ENCODE data around the gene LRPAP1.

Gene LRPAP1

DNA sequence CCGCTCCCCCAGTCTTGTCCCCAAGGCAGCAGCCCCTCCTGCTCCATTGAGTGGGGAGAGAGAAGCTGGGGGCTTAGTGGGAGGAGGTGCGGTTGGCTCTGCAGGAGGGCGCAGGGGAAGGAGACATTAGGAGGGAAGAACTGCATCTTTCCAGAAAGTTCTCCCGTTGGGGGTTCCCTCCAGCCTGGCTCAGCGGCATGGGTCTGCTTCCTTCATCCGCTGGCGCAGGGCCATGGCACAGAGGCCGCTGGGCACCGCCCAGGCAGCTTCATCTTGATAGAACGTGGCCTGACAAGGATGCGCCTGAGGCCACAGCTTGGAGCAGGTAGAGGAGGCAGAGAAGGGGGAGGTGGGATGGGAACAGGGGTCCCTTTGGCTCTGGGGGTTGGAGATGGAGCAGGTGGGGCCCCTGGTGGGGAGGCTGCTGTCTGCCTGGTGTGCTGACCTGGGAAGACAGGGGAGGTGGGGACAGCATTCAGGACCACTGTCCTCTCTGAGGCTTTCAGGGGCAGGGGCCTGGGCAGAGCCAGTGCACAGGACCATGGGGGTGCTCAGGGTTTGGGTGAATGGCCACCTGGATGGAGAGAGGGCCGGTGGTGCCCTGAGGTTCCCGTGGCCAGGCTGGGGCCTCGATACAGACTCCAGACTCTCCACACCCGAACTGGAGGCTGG, 57.0 kb downstream of the LRPAP1 start:
- Histone ChIP-seq H3K4me1 (ENCODE audit: insufficient read depth, low read length, poor library complexity, severe bottlenecking) (no peaks in the 10 kb centered on the region), H3K9ac (ENCODE audit: low read depth, low read length, poor library complexity, severe bottlenecking) (no peak overlapping the region), H3K4me2 (ENCODE audit: low read depth, low read length, poor library complexity, severe bottlenecking) (no peak overlapping the region), H3K9me2 (replicated peaks; ENCODE audit: low read depth, low read length) (no peaks in the 10 kb centered on the region), H3K4me3 (ENCODE audit: low read length, poor library complexity, severe bottlenecking) (no peak overlapping the region), H3K9me3 (ENCODE audit: insufficient read depth, low read depth, low read length) (no peaks in the 10 kb centered on the region), H3F3A (ENCODE audit: low read depth) (no peaks in the 10 kb centered on the region), H4K20me1 (ENCODE audit: insufficient read depth, low read length, poor library complexity, severe bottlenecking) (no peaks in the 10 kb centered on the region), H3K36me3 (ENCODE audit: insufficient read depth, low read length) (no peaks in the 10 kb centered on the region), H2AFZ (ENCODE audit: low read length) (no peak overlapping the region), H3K27me3 (ENCODE audit: insufficient read depth, low read length, poor library complexity, severe bottlenecking) (no peaks in the 10 kb centered on the region), H3K79me2 (ENCODE audit: insufficient read depth, low read length) (no peaks in the 10 kb centered on the region)
- TF ChIP-seq, protein P1, sequence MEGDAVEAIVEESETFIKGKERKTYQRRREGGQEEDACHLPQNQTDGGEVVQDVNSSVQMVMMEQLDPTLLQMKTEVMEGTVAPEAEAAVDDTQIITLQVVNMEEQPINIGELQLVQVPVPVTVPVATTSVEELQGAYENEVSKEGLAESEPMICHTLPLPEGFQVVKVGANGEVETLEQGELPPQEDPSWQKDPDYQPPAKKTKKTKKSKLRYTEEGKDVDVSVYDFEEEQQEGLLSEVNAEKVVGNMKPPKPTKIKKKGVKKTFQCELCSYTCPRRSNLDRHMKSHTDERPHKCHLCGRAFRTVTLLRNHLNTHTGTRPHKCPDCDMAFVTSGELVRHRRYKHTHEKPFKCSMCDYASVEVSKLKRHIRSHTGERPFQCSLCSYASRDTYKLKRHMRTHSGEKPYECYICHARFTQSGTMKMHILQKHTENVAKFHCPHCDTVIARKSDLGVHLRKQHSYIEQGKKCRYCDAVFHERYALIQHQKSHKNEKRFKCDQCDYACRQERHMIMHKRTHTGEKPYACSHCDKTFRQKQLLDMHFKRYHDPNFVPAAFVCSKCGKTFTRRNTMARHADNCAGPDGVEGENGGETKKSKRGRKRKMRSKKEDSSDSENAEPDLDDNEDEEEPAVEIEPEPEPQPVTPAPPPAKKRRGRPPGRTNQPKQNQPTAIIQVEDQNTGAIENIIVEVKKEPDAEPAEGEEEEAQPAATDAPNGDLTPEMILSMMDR (conservative IDR thresholded peaks at IDR 0.05; ENCODE audit: low read length), result no peak
- no peak for TF ChIP-seq EZH2phosphoT487 (IDR thresholded peaks at IDR 0.05; ENCODE audit: borderline replicate concordance)

DNA sequence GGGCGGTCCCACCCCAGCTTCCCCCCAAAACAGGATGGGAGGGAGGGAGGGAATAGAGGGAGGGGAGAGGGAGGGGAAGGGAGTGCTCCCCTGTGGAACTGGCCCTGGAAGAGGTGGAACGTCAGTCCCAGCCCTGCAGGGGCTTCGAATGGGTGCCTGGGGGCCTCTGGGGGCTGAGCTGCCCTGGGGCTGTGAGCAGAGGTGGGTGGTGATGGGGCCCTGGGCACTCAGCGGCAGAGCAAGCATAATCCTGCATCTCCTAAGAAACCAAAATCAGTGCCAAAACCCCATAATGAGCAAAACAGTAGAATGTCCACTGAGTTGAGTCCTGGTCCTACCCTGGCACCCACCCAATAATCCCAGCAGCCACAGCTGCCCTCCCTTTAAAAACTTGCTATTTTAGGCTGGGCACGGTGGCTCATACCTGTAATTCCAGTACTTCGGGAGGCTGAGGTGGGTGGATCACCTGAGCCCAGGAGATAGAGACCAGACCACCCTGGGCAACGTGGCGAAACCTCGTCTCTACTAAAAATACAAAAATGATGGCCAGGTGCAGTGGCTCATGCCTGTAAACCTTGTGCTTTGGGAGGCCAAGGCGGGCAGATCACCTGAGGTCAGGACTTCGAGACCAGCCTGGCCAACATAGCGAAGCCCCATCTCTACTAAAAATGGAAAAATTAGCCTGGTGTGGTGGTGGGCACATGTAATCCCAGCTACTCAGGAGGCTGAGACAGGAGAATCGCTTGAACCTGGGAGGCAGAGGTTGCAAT, 58.0 kb downstream of the LRPAP1 start:
- TF ChIP-seq, protein P1 (conservative IDR thresholded peaks at IDR 0.05; ENCODE audit: low read length), result no peak
- TF ChIP-seq EZH2phosphoT487 (IDR thresholded peaks at IDR 0.05; ENCODE audit: borderline replicate concordance), result no peak
- Histone ChIP-seq H3K4me2 (ENCODE audit: low read depth, low read length, poor library complexity, severe bottlenecking) (no peak overlapping the region), H2AFZ (ENCODE audit: low read length) (no peak overlapping the region), H3K9me2 (replicated peaks; ENCODE audit: low read depth, low read length) (no peaks in the 10 kb centered on the region), H3K4me3 (ENCODE audit: low read length, poor library complexity, severe bottlenecking) (no peak overlapping the region), H3K9ac (ENCODE audit: low read depth, low read length, poor library complexity, severe bottlenecking) (no peak overlapping the region), H3K27me3 (ENCODE audit: insufficient read depth, low read length, poor library complexity, severe bottlenecking) (no peaks in the 10 kb centered on the region), H3F3A (ENCODE audit: low read depth) (no peaks in the 10 kb centered on the region), H3K9me3 (ENCODE audit: insufficient read depth, low read depth, low read length) (no peaks in the 10 kb centered on the region), H3K4me1 (ENCODE audit: insufficient read depth, low read length, poor library complexity, severe bottlenecking) (no peaks in the 10 kb centered on the region), H3K36me3 (ENCODE audit: insufficient read depth, low read length) (no peaks in the 10 kb centered on the region), H3K79me2 (ENCODE audit: insufficient read depth, low read length) (no peaks in the 10 kb centered on the region), H4K20me1 (ENCODE audit: insufficient read depth, low read length, poor library complexity, severe bottlenecking) (no peaks in the 10 kb centered on the region)

DNA sequence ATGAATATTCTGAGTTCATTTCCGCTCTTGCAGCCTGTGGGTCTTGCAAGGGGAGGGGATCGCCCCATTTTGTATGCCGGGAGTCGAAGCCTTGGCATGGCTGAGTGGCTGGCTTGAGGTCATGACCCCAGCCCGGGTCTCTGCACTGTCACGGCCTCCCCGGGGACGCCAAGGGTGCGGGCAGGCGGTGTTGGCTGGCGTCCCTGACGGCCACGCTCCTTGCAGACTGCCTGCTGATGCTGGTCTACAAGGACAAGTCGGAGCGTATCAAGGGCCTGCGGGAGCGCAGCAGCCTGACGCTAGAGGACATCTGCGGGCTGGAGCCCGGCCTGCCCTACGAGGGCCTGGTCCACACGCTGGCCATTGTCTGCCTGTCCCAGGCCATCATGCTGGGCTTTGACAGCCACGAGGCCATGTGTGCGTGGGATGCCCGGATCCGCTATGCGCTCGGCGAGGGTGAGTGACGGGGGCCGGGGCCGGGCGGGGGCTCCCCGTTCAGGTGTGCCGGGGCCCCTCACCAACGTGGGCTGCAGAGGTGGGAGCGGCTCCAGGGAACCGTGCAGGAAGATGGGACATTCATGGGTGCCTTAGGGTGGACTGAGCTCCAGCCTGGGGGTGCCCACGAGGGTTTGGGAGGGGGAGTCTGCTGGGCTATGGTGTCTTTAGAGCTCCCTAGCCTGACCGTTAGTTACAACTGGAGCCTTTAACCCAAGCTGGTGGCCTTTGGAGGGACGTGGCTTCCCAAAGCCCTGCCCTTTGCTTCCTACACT, 58.9 kb downstream of the LRPAP1 start:
- no peaks in the 10 kb centered on the region for H3K27me3 ChIP-seq (ENCODE audit: insufficient read depth, low read length, poor library complexity, severe bottlenecking)

More for the DNA sequence above, 58.9 kb downstream of the LRPAP1 start:
- Histone ChIP-seq H3K4me1 (ENCODE audit: insufficient read depth, low read length, poor library complexity, severe bottlenecking) (no peaks in the 10 kb centered on the region), H3K9me3 (ENCODE audit: insufficient read depth, low read depth, low read length) (no peaks in the 10 kb centered on the region), H3K9me2 (replicated peaks; ENCODE audit: low read depth, low read length) (no peaks in the 10 kb centered on the region), H3F3A (ENCODE audit: low read depth) (no peaks in the 10 kb centered on the region), H3K4me2 (ENCODE audit: low read depth, low read length, poor library complexity, severe bottlenecking) (no peak overlapping the region), H3K79me2 (ENCODE audit: insufficient read depth, low read length) (no peaks in the 10 kb centered on the region), H3K9ac (ENCODE audit: low read depth, low read length, poor library complexity, severe bottlenecking) (no peak overlapping the region), H4K20me1 (ENCODE audit: insufficient read depth, low read length, poor library complexity, severe bottlenecking) (no peaks in the 10 kb centered on the region), H3K36me3 (ENCODE audit: insufficient read depth, low read length) (no peaks in the 10 kb centered on the region), H3K4me3 (ENCODE audit: low read length, poor library complexity, severe bottlenecking) (no peak overlapping the region), H2AFZ (ENCODE audit: low read length) (no peak overlapping the region)
- TF ChIP-seq, protein P1 (conservative IDR thresholded peaks at IDR 0.05; ENCODE audit: low read length), result no peak
- no peak for TF ChIP-seq EZH2phosphoT487 (IDR thresholded peaks at IDR 0.05; ENCODE audit: borderline replicate concordance)
